Measurements from ENCODE around the gene C1QTNF5. TPM values are rescaled to one million over a fixed set of nuclear protein-coding genes. Genes with fewer than 3 reads are reported as not detected.

The C1QTNF5 gene
- total and polyA plus RNA-seq, 4 donors: 1.9 to 6.4 (median 3.3) TPM

DNA sequence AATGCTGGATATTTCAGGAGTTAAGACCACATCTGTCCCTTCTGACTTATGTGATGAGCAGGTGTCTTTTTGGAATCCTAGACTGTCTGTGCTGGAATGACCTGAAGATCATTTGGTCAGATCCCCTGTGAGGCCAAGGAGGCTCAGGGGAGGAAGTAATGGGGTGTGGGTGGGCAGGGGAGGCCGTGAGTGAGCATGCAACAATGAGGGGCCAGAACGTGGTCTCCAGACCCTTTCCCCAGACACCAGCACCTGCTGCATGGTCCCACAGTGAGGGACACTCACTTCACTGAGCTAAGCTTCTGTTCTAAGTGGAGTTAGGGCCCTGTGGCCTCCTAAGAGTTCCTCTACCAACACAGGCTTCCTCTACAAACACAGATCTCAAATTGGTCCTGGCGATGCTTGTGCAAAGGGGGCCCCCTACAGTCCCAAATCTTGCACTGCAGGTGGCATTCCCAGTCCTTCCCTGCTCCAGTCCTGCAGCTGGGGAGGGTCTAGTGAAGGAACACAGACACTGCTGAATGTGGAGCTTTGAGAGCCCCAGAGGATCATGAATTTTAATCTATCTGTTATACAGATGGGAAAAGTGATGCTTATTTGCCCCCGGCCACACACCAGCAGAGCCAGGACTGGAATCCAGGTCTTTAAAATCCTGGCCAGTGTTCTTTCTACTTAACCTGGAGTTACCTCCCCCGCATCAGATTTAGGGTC, 33.4 kb upstream of the C1QTNF5 start:
- no peak for TF ChIP-seq FOXA1 (IDR thresholded peaks at IDR 0.05)
- peak; percentile 10 for TF ChIP-seq FOXA2 (IDR thresholded peaks at IDR 0.05)
- TF ChIP-seq RAD21 (IDR thresholded peaks at IDR 0.05): peak; percentile 98
- TF ChIP-seq, protein P1, sequence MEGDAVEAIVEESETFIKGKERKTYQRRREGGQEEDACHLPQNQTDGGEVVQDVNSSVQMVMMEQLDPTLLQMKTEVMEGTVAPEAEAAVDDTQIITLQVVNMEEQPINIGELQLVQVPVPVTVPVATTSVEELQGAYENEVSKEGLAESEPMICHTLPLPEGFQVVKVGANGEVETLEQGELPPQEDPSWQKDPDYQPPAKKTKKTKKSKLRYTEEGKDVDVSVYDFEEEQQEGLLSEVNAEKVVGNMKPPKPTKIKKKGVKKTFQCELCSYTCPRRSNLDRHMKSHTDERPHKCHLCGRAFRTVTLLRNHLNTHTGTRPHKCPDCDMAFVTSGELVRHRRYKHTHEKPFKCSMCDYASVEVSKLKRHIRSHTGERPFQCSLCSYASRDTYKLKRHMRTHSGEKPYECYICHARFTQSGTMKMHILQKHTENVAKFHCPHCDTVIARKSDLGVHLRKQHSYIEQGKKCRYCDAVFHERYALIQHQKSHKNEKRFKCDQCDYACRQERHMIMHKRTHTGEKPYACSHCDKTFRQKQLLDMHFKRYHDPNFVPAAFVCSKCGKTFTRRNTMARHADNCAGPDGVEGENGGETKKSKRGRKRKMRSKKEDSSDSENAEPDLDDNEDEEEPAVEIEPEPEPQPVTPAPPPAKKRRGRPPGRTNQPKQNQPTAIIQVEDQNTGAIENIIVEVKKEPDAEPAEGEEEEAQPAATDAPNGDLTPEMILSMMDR (IDR thresholded peaks at IDR 0.05; ENCODE audit: low read depth, low read length, missing input control): peak; percentile 96
- Histone ChIP-seq H3K9me3 (ENCODE audit: control insufficient read depth in 4 of 4, low read length in 3 of 4) (no peaks in the 10 kb centered on the region), H3K4me3 (ENCODE audit: low read depth in 1 of 3, low read length in 3 of 3) (no peak overlapping the region)

DNA sequence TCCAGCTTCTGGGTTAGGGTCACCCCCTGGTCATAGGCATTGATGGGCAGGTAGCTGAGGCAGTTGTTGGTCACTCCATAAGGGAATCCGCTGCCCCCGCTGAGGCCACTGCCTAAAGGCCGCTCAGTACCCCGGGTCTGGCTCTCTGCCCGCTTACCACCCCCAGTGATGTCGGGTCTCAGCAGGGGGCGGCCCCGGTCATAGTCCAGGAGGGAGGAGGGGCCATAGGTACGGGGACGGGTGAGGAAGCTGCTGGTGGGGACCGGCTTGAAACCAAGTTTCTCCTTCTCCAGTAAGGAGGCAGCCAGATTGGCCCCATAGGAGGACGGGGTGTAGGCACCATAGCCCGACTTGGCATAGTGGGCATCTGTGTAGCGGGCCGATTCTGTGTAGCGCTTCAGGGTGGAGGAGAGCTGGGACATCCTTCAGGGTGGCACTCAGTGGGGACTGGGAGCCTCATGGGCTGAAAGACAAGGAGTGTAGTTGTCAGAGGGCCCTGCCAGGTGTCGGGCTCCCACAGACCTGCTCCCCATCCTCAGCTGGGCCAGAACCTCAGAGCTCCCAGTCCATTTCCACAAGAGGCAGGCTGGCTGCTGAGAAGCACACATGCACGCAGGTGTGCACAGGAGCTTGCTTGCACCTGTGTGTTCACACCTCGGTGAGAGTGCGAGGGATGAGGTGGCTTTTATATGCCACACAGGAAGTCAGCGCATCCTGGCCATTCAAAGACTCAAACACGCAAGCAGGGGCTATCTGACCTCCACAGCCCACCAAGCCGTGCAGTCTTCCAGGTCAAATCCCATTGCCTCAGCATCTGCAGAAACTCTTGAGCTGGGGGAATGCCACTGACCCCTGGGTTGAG, 32.6 kb upstream of the C1QTNF5 start:
- Histone ChIP-seq H3K9me3 (ENCODE audit: control insufficient read depth in 4 of 4, low read length in 3 of 4) (no peaks in the 10 kb centered on the region), H3K9ac (ENCODE audit: low read depth in 1 of 2, low read length in 2 of 2) (no peak overlapping the region), H3K27ac (ENCODE audit: low read depth in 1 of 2, low read length in 2 of 2) (no peak overlapping the region), H3K4me3 (ENCODE audit: low read depth in 1 of 3, low read length in 3 of 3) (no peak overlapping the region), H3K36me3 (ENCODE audit: control insufficient read depth in 4 of 4, insufficient read depth in 3 of 4, low read depth in 1 of 4, low read length in 3 of 4) (no peaks in the 10 kb centered on the region), H3K27me3 (ENCODE audit: control insufficient read depth in 4 of 4, insufficient read depth in 4 of 4, low read length in 3 of 4) (no peaks in the 10 kb centered on the region), H3K4me1 (ENCODE audit: control insufficient read depth in 4 of 4, insufficient read depth in 4 of 4, low read length in 3 of 4) (peaks cover 14 to 67% (median 48%) of the 10 kb centered on the region in 4 donors)
- DNase-seq (ENCODE audit: low spot score): peak; percentile 71
- TF ChIP-seq TAF1 (conservative IDR thresholded peaks at IDR 0.05) (no peak), EGR1 (IDR thresholded peaks at IDR 0.05; ENCODE audit: low read depth in 2 of 2) (no peak), FOXA2 (IDR thresholded peaks at IDR 0.05) (no peak), HNF4A (conservative IDR thresholded peaks at IDR 0.05) (no peak), HNF4G (IDR thresholded peaks at IDR 0.05) (no peak), YY1 (IDR thresholded peaks at IDR 0.05) (no peak), GABPA (IDR thresholded peaks at IDR 0.05 in 1 of 2, conservative IDR thresholded peaks at IDR 0.05 in 1 of 2) (no peak), JUND (IDR thresholded peaks at IDR 0.05) (no peak)
- TF ChIP-seq, protein P2, sequence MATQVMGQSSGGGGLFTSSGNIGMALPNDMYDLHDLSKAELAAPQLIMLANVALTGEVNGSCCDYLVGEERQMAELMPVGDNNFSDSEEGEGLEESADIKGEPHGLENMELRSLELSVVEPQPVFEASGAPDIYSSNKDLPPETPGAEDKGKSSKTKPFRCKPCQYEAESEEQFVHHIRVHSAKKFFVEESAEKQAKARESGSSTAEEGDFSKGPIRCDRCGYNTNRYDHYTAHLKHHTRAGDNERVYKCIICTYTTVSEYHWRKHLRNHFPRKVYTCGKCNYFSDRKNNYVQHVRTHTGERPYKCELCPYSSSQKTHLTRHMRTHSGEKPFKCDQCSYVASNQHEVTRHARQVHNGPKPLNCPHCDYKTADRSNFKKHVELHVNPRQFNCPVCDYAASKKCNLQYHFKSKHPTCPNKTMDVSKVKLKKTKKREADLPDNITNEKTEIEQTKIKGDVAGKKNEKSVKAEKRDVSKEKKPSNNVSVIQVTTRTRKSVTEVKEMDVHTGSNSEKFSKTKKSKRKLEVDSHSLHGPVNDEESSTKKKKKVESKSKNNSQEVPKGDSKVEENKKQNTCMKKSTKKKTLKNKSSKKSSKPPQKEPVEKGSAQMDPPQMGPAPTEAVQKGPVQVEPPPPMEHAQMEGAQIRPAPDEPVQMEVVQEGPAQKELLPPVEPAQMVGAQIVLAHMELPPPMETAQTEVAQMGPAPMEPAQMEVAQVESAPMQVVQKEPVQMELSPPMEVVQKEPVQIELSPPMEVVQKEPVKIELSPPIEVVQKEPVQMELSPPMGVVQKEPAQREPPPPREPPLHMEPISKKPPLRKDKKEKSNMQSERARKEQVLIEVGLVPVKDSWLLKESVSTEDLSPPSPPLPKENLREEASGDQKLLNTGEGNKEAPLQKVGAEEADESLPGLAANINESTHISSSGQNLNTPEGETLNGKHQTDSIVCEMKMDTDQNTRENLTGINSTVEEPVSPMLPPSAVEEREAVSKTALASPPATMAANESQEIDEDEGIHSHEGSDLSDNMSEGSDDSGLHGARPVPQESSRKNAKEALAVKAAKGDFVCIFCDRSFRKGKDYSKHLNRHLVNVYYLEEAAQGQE (IDR thresholded peaks at IDR 0.05): no peak
- WGBS: 67% methylated on average over 23 of the region's 23 CpGs

More for the DNA sequence above, 33.4 kb upstream of the C1QTNF5 start:
- Histone ChIP-seq H3K4me1 (ENCODE audit: control insufficient read depth in 4 of 4, insufficient read depth in 4 of 4, low read length in 3 of 4) (peaks cover 14 to 60% (median 42%) of the 10 kb centered on the region in 4 donors), H3K36me3 (ENCODE audit: control insufficient read depth in 4 of 4, insufficient read depth in 3 of 4, low read depth in 1 of 4, low read length in 3 of 4) (no peaks in the 10 kb centered on the region), H3K9ac (ENCODE audit: low read depth in 1 of 2, low read length in 2 of 2) (peak overlapping the region in 1 of 2 donors; percentile 3), H3K27ac (ENCODE audit: low read depth in 1 of 2, low read length in 2 of 2) (no peak overlapping the region), H3K27me3 (ENCODE audit: control insufficient read depth in 4 of 4, insufficient read depth in 4 of 4, low read length in 3 of 4) (no peaks in the 10 kb centered on the region)
- WGBS: 53% methylated on average over 5 of the region's 5 CpGs
- peak; percentile 80 for DNase-seq (ENCODE audit: low spot score)
